Caki2 (cell line): ENCODE measurements around the gene FAM227A. TPM values are rescaled to one million over a fixed set of nuclear protein-coding genes. Genes with fewer than 3 reads are reported as not detected.
"Not testable (repeated sequence)": the region's sequence is repeated elsewhere in the genome, so short reads cannot be mapped to it uniquely, and the experiment has no call there.

Experiments
- DNase-seq: peaks from one replicate; pipeline ENCODE4 v3.0.0-alpha.2; 2015; ENCODE audit warnings: low read depth
- in situ Hi-C: cut with HindIII; loops from 2 replicates; pipeline ENCODE4 v1.10.0; 2016; ENCODE audit warnings: low sequenced_read_pairs, low pct_unique_long_range_greater_than_20kb, mixed read lengths
- total RNA-seq: library from RNA; depleted of rRNA; stranded (reverse); fragments of >200 nt; shearing (Covaris generic); gene quantifications from 2 replicates; pipeline ENCODE4 v1.2.3, GENCODE V29; 2014; ENCODE audit warnings: low replicate concordance

The FAM227A gene
- total RNA-seq, 1 experiment from 2014 or later, result 0.24 TPM

GRCh38 chr22:38618682-38619081, 37.5 kb downstream of the FAM227A start:
- in situ Hi-C loops, result no loop called here
- DNase-seq, result no peak

DNA sequence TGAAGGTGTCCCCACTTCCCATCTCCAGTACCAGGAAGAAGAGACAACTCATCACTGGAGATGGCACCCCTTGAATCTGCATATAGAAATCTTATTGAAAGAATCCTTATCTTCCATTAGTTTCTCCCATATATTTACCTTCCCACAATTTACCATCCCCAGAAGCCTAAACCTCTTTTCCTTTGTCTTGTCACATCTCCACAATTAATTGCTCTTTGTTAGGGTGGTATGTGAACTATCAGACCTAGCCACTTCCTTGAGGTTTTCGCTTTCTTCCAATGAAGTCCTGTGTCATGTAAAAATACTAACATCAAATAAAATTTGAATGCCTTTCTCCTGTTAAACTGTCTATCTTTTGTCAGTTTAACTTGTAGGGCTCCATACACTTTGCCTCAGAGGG, 37.9 kb downstream of the FAM227A start:
- DNase-seq, result no peak
- in situ Hi-C loops, result no loop called here

GRCh38 chr22:38615064-38615405, 41.2 kb downstream of the FAM227A start:
- DNase-seq, in situ Hi-C loops: not testable (repeated sequence)

GRCh38 chr22:38614332-38615063, 41.7 kb downstream of the FAM227A start:
- DNase-seq, result no peak
- in situ Hi-C loops, result no loop called here

DNA sequence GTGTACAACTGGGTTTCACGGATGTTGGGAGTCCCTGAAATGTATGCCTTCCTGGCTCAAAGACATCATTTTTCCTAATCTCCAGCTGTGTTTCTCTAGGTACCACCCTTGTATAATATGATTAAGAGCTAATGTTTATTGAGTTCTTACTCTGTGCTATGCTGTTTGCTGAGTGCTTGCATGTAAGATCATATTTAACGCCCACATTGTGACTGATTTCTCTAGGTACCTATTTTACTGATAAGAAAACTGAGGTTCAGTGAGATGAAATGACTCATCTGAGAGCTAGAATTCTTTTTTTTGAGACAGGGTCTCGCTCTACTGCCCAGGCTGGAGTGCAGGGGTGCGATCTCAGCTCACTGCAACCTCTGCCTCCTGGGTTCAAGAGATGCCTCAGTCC, 42.6 kb downstream of the FAM227A start:
- in situ Hi-C loops, result no loop called here

GRCh38 chr22:38612217-38613006, 43.8 kb downstream of the FAM227A start:
- no peak for DNase-seq
- in situ Hi-C loops, result no loop called here

More for the DNA sequence above, 42.6 kb downstream of the FAM227A start:
- DNase-seq, result no peak

- no peak for DNase-seq
- in situ Hi-C loops, result no loop called here
These were observed 44.6 kb downstream of the FAM227A start for GRCh38 chr22:38611559-38611958.

DNA sequence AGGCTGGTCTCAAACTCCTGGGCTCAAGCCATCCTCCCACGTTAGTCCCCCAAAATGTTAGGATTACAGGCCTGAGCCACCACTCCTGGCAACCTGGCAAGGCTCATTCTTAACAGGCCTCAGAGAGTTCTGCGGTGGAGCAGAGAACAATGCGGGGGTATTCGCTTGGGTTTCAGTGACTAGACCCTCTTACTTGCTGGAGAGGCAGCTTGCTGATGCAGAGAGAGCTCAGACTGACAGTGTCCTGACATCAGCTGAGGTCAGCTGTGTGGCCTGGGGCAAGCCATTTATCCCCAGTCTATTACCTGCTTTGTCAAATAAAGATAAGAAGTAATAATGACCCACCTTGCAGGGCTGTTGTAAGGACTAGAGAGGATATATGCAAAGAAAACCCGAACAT, 46.0 kb downstream of the FAM227A start:
- DNase-seq, result no peak
- in situ Hi-C loops, result no loop called here

DNA sequence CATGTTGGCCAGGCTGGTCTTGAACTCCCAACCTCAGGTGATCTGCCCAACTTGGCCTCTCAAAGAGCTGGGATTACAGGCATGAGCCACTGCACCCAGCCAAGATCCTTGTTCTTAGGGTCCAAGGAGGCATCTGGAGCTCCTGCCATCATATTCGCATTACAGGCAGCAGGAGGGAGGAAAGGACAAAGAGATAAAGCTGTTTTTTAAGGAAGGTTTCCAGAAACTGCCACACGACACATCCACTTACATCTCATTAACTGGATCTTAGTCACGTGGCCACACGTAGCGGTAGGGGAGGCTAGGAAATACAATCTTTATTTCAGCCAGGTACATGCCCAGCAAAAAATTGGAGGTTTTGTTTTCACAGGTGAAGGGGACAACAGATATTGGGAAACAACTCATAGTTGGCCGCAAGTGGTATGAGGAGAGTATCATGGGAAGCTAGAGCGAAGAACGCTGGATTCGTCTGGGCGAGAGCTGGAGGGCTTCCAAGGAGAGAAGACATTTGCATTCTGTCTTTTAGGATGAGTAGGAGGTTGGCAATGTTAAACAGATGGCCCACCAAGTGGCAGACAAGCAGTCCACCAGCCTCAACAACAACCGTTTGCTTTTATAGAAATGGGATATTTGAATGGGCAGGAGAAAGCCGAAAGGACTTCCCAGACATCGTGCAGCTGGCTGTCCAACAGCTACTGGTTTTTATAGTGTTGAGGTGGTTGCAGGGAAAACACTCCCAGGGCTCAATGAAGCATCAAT, 47.0 kb downstream of the FAM227A start:
- in situ Hi-C loops, result no loop called here
- DNase-seq, result no peak

DNA sequence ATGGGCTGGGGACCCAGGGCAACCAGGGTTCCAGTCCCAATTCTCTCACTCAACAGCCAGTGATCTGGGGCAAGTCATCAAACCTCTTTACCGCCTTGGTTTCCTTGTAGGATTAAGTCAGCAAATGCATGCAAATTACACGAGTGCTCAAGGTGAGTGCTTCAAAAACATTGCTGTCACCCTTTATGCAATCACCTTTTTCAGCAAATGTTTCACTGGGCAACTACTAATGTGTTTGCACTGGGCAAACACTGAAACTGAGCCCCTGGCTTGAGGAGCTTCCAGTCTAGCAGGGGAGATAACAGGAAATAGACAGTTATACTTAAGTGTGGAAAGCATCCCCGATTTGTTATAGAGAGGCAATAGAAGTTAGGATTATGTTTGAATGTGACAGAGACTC, 48.5 kb downstream of the FAM227A start:
- in situ Hi-C loops, result no loop called here
- DNase-seq, result no peak

DNA sequence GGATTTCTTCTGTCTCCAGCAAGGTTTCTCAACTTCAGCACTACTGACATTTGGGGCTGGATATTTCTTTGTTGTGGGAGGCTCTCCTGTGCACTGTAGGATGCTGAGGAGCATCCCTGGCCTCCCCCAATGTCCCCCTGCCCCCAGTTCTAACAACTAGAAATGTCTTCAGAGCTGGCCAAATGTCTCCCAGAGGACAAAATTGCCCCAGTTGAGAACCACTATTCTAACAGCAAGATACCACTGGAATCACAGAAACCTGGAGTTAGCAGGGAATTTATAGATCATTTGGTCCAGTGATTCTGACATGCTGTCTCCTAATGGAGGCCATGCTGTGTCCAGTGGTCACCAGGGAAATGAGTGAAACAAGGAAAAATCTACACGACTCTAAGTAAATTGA, 54.0 kb downstream of the FAM227A start:
- in situ Hi-C loops, result no loop called here
- no peak for DNase-seq

GRCh38 chr22:38601221-38601764, 54.9 kb downstream of the FAM227A start:
- in situ Hi-C loops, result no loop called here
- no peak for DNase-seq

GRCh38 chr22:38599466-38599865, 56.7 kb downstream of the FAM227A start:
- in situ Hi-C loops, result no loop called here
- DNase-seq, result no peak

GRCh38 chr22:38582923-38583322, 73.3 kb downstream of the FAM227A start:
- in situ Hi-C loops, DNase-seq: not testable (repeated sequence)

- in situ Hi-C loops, result no loop called here
- DNase-seq, result no peak
These were observed 77.7 kb downstream of the FAM227A start for GRCh38 chr22:38578505-38578904.

DNA sequence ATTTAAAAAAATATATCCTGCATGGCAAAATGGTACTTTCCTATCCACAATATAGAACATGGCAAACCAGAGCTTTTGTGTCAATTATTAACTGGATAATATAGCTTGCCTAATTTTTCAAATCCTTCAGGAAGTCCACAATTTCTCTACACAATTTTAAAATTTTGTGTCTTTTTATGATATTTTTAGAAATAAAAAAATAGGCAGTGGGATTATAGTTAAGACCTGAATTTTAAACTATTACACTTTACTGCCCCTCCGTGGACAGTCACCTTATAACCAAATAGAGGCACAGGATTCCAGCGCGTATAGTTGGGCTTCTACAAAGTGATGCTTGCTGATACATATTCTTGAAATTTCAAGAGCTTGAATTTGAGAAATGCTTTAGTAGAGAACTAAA, 84.1 kb downstream of the FAM227A start:
- DNase-seq, result peak; percentile 38
- in situ Hi-C loops, result no loop called here

GRCh38 chr22:38570779-38571364, 85.3 kb downstream of the FAM227A start:
- in situ Hi-C loops, result no loop called here
- peak; percentile 66 for DNase-seq

- DNase-seq, result peak; percentile 74
- in situ Hi-C loops, result no loop called here
These were observed 86.0 kb downstream of the FAM227A start, which contains the start of gene DMC1 for GRCh38 chr22:38569972-38570778. DMC1 (minus strand) TSS chr22:38570183; CDS start chr22:38568256, 1,927 bp downstream.
